Measurements from ENCODE around the gene CUL9.
A peak's percentile ranks its signal among the peaks of the same experiment; 100 is the strongest.

The CUL9 gene

GRCh38 chr6:43248101-43248500 lies 66.1 kb downstream of the CUL9 start:
- DNase-seq (ENCODE audit: low read depth) = no peak
- H3K4me3 ChIP-seq (ENCODE audit: low read depth, low read length) = no peak overlapping the region
- TF ChIP-seq CTCF (conservative IDR thresholded peaks at IDR 0.05; ENCODE audit: low read depth, low read length) = no peak

- TF ChIP-seq CTCF (conservative IDR thresholded peaks at IDR 0.05; ENCODE audit: low read depth, low read length) = no peak
- no peak for DNase-seq (ENCODE audit: low read depth)
- no peak overlapping the region for H3K4me3 ChIP-seq (ENCODE audit: low read depth, low read length)
Observed at GRCh38 chr6:43248791-43249190, 66.8 kb downstream of the CUL9 start.

GRCh38 chr6:43250992-43251373 lies 69.0 kb downstream of the CUL9 start:
- no peak for DNase-seq (ENCODE audit: low read depth)
- no peak for TF ChIP-seq CTCF (conservative IDR thresholded peaks at IDR 0.05; ENCODE audit: low read depth, low read length)
- H3K4me3 ChIP-seq (ENCODE audit: low read depth, low read length) = no peak overlapping the region

GRCh38 chr6:43253401-43253800 lies 71.4 kb downstream of the CUL9 start:
- no peak for DNase-seq (ENCODE audit: low read depth)
- no peak for TF ChIP-seq CTCF (conservative IDR thresholded peaks at IDR 0.05; ENCODE audit: low read depth, low read length)

GRCh38 chr6:43254138-43254817 lies 72.3 kb downstream of the CUL9 start:
- H3K4me3 ChIP-seq (ENCODE audit: low read depth, low read length) = no peak overlapping the region
- peak; percentile 41 for DNase-seq (ENCODE audit: low read depth)
- TF ChIP-seq CTCF (conservative IDR thresholded peaks at IDR 0.05; ENCODE audit: low read depth, low read length) = no peak

More at GRCh38 chr6:43253401-43253800, 71.4 kb downstream of the CUL9 start:
- no peak overlapping the region for H3K4me3 ChIP-seq (ENCODE audit: low read depth, low read length)

GRCh38 chr6:43254846-43255245 lies 72.8 kb downstream of the CUL9 start:
- no peak for DNase-seq (ENCODE audit: low read depth)
- H3K4me3 ChIP-seq (ENCODE audit: low read depth, low read length) = no peak overlapping the region
- TF ChIP-seq CTCF (conservative IDR thresholded peaks at IDR 0.05; ENCODE audit: low read depth, low read length) = no peak

GRCh38 chr6:43255408-43256054 lies 73.5 kb downstream of the CUL9 start:
- no peak overlapping the region for H3K4me3 ChIP-seq (ENCODE audit: low read depth, low read length)
- DNase-seq (ENCODE audit: low read depth) = no peak
- TF ChIP-seq CTCF (conservative IDR thresholded peaks at IDR 0.05; ENCODE audit: low read depth, low read length) = no peak
